Fibroblast of lung (primary cell): Measurements from ENCODE around the gene ACSM3.

Experiments used
- EZH2 ChIP-seq: IDR thresholded peaks from 2 replicates; pipeline ENCODE4 v1.5.1; 2012; ENCODE audit warnings: low read length, control low read depth, mild to moderate bottlenecking; ENCODE audit errors: missing control alignments
- TF ChIP-seq, protein P1 (sequence below), 2 donors: IDR thresholded peaks in 1 of 2; conservative IDR thresholded peaks in 1 of 2; 1 replicate in 1 of 2; 2 replicates in 1 of 2; pipeline ENCODE4 v1.5.1; 2011 to 2012; ENCODE audit warnings: low read length in 2 of 2, control low read depth in 1 of 2, inconsistent platforms in 1 of 2, low read depth in 1 of 2, mild to moderate bottlenecking in 1 of 2

DNA sequence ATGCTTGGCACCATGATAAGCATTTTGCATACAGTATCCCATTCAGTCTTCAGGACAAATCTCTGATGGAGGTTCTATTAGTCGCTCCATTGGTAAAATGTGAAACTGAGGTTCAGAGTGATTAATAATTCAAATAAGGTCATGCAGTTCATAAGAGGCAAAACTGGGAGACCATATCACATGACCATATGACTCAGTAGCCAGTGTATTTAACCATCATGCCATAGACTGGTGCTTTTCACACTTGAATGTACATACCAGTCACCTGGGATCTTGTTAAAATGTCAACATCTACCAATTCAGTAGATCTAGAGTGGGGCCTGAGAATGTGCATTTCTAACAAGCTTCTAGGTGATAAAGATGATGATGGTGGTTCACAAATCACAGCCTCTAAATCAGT is 4.3 kb downstream of the ACSM3 start:
- TF ChIP-seq, protein P1, sequence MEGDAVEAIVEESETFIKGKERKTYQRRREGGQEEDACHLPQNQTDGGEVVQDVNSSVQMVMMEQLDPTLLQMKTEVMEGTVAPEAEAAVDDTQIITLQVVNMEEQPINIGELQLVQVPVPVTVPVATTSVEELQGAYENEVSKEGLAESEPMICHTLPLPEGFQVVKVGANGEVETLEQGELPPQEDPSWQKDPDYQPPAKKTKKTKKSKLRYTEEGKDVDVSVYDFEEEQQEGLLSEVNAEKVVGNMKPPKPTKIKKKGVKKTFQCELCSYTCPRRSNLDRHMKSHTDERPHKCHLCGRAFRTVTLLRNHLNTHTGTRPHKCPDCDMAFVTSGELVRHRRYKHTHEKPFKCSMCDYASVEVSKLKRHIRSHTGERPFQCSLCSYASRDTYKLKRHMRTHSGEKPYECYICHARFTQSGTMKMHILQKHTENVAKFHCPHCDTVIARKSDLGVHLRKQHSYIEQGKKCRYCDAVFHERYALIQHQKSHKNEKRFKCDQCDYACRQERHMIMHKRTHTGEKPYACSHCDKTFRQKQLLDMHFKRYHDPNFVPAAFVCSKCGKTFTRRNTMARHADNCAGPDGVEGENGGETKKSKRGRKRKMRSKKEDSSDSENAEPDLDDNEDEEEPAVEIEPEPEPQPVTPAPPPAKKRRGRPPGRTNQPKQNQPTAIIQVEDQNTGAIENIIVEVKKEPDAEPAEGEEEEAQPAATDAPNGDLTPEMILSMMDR (conservative IDR thresholded peaks at IDR 0.05 in 1 of 2, IDR thresholded peaks at IDR 0.05 in 1 of 2; ENCODE audit: low read depth in 1 of 2, low read length in 2 of 2), result no peak
- TF ChIP-seq EZH2, result no peak
